ENCODE measurements around the gene CHURC1.
"Not testable (repeated sequence)": the region's sequence is repeated elsewhere in the genome, so short reads cannot be mapped to it uniquely, and the experiment has no call there.

The CHURC1 gene

DNA sequence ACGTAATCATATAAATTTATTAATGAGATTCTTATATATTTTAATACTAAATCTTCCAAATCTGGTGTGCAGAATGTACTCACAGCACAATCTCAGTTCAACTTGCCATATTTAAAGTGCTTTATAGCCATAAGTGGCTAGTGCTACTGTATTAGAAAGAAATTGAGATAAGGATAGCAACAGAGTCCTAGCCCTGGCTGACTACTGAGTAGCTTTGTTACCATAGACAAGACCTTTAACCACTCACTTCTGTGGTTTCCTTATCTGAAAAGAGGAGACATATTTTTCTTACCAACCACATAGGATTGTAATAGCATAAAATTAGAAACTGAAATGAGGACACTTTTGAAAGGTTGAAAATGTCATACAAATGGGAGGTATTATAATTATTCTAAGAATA is 2.0 kb upstream of the CHURC1 start:
- no peaks in the 10 kb centered on the region for H4K20me1 ChIP-seq (ENCODE audit: insufficient read depth, low read length)
- H3K36me3 ChIP-seq (ENCODE audit: insufficient read depth, low read length) = peaks cover 14% of the 10 kb centered on the region
- peaks cover 19% of the 10 kb centered on the region for H3K4me1 ChIP-seq (ENCODE audit: insufficient read depth, low read length, severe bottlenecking)
- no peak overlapping the region for H3K9ac ChIP-seq (ENCODE audit: low read length)
- H3F3A ChIP-seq (ENCODE audit: insufficient read depth, low read length) = no peaks in the 10 kb centered on the region
- no peak overlapping the region for H3K4me3 ChIP-seq (ENCODE audit: low read depth, low read length, poor library complexity, severe bottlenecking)
- H2AFZ ChIP-seq (ENCODE audit: low read length) = no peak overlapping the region
- no peaks in the 10 kb centered on the region for H3K9me3 ChIP-seq (ENCODE audit: low read length)
- H3K9me2 ChIP-seq (ENCODE audit: low read depth, low read length) = no peaks in the 10 kb centered on the region
- H3K27me3 ChIP-seq (ENCODE audit: insufficient read depth, low read length) = no peaks in the 10 kb centered on the region
- TF ChIP-seq, protein P1, sequence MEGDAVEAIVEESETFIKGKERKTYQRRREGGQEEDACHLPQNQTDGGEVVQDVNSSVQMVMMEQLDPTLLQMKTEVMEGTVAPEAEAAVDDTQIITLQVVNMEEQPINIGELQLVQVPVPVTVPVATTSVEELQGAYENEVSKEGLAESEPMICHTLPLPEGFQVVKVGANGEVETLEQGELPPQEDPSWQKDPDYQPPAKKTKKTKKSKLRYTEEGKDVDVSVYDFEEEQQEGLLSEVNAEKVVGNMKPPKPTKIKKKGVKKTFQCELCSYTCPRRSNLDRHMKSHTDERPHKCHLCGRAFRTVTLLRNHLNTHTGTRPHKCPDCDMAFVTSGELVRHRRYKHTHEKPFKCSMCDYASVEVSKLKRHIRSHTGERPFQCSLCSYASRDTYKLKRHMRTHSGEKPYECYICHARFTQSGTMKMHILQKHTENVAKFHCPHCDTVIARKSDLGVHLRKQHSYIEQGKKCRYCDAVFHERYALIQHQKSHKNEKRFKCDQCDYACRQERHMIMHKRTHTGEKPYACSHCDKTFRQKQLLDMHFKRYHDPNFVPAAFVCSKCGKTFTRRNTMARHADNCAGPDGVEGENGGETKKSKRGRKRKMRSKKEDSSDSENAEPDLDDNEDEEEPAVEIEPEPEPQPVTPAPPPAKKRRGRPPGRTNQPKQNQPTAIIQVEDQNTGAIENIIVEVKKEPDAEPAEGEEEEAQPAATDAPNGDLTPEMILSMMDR (IDR thresholded peaks at IDR 0.05; ENCODE audit: low read length) = no peak
- no peak for TF ChIP-seq EZH2 (IDR thresholded peaks at IDR 0.05; ENCODE audit: borderline replicate concordance, low read length)
- no peak overlapping the region for H3K27ac ChIP-seq (ENCODE audit: low read depth, low read length, poor library complexity, severe bottlenecking)
- no peak overlapping the region for H3K4me2 ChIP-seq (ENCODE audit: low read length)
- H3K79me2 ChIP-seq (ENCODE audit: insufficient read depth, low read length) = peaks cover 24% of the 10 kb centered on the region

DNA sequence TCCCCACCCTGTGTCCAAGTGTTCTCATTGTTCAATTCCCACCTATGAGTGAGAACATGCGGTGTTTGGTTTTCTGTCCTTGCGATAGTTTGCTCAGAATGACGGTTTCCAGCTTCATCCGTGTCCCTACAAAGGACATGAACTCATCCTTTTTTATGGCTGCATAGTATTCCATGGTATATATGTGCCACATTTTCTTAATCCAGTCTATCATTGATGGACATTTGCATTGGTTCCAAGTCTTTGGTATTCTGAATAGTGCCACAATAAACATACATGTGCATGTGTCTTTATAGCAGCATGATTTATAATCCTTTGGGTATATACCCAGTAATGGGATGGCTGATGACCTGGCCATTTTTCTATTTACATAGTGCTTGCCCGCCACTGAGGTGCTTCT is 778 bp upstream of the CHURC1 start:
- Histone ChIP-seq H2AFZ (ENCODE audit: low read length) (peak overlapping the region; percentile 98), H3K79me2 (ENCODE audit: insufficient read depth, low read length) (peaks cover 35% of the 10 kb centered on the region), H3K36me3 (ENCODE audit: insufficient read depth, low read length) (peaks cover 23% of the 10 kb centered on the region), H3K4me1 (ENCODE audit: insufficient read depth, low read length, severe bottlenecking) (peaks cover 19% of the 10 kb centered on the region), H3K4me2 (ENCODE audit: low read length) (peak overlapping the region; percentile 76), H3K4me3 (ENCODE audit: low read depth, low read length, poor library complexity, severe bottlenecking) (peak overlapping the region; percentile 91)
- H3K9me2 ChIP-seq (ENCODE audit: low read depth, low read length); H3K9me3 ChIP-seq (ENCODE audit: low read length); H3K9ac ChIP-seq (ENCODE audit: low read length); H3K27me3 ChIP-seq (ENCODE audit: insufficient read depth, low read length); H3K27ac ChIP-seq (ENCODE audit: low read depth, low read length, poor library complexity, severe bottlenecking); H3F3A ChIP-seq (ENCODE audit: insufficient read depth, low read length); H4K20me1 ChIP-seq (ENCODE audit: insufficient read depth, low read length): not testable (repeated sequence)

DNA sequence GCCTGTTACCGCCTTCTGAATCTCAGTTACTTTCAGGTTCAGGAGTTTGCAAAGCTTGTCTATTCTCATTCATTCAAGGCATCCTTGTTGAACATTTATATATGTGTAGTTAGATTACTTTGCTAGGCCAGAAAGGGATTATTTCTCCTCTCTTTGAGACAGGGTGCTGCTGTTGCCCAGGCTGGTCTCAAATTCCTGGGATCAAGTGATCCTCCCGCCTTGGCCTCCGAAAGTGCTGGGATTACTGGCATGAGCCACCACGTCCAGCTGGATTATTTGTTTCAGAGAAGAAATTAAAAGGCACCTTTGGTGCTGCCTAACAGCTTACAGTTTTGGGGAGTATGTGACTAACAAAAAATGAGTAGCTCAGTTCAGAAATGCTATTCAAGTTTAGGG is 772 bp downstream of the CHURC1 start:
- Histone ChIP-seq H3K9me3 (ENCODE audit: low read length) (no peaks in the 10 kb centered on the region), H2AFZ (ENCODE audit: low read length) (no peak overlapping the region), H3K4me1 (ENCODE audit: insufficient read depth, low read length, severe bottlenecking) (peaks cover 19% of the 10 kb centered on the region), H3K4me3 (ENCODE audit: low read depth, low read length, poor library complexity, severe bottlenecking) (peak overlapping the region; percentile 91), H3K9me2 (ENCODE audit: low read depth, low read length) (no peaks in the 10 kb centered on the region), H4K20me1 (ENCODE audit: insufficient read depth, low read length) (no peaks in the 10 kb centered on the region), H3K27me3 (ENCODE audit: insufficient read depth, low read length) (no peaks in the 10 kb centered on the region), H3K79me2 (ENCODE audit: insufficient read depth, low read length) (peaks cover 50% of the 10 kb centered on the region), H3K9ac (ENCODE audit: low read length) (peak overlapping the region; percentile 96), H3F3A (ENCODE audit: insufficient read depth, low read length) (no peaks in the 10 kb centered on the region), H3K4me2 (ENCODE audit: low read length) (peak overlapping the region; percentile 76), H3K36me3 (ENCODE audit: insufficient read depth, low read length) (peaks cover 27% of the 10 kb centered on the region), H3K27ac (ENCODE audit: low read depth, low read length, poor library complexity, severe bottlenecking) (peak overlapping the region; percentile 63)
- no peak for TF ChIP-seq EZH2 (IDR thresholded peaks at IDR 0.05; ENCODE audit: borderline replicate concordance, low read length)
- TF ChIP-seq, protein P1 (IDR thresholded peaks at IDR 0.05; ENCODE audit: low read length) = no peak

DNA sequence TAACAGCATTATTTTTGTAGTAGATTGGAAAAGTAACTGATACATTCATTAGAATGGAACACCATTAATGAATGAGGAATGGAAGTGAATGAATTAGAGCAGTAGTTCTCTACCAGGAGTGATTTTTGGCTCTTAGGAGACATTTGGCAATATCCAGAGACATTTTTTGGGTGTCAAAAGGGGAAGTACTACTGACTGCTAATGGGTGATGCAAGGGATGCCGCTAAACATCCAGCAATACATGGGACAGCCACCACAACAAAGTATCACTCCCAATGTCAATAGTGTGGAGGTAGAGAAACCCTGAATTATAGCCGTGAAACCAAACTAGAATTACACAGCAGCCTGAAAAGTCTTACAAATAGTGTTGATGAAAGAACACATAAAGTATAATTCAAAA is 1.5 kb downstream of the CHURC1 start:
- Histone ChIP-seq H4K20me1 (ENCODE audit: insufficient read depth, low read length) (no peaks in the 10 kb centered on the region), H3K79me2 (ENCODE audit: insufficient read depth, low read length) (peaks cover 54% of the 10 kb centered on the region), H3K4me3 (ENCODE audit: low read depth, low read length, poor library complexity, severe bottlenecking) (peak overlapping the region; percentile 91), H3K4me1 (ENCODE audit: insufficient read depth, low read length, severe bottlenecking) (peaks cover 19% of the 10 kb centered on the region), H3K36me3 (ENCODE audit: insufficient read depth, low read length) (peaks cover 33% of the 10 kb centered on the region), H3K9ac (ENCODE audit: low read length) (no peak overlapping the region), H3F3A (ENCODE audit: insufficient read depth, low read length) (no peaks in the 10 kb centered on the region), H3K9me3 (ENCODE audit: low read length) (no peaks in the 10 kb centered on the region), H3K27me3 (ENCODE audit: insufficient read depth, low read length) (no peaks in the 10 kb centered on the region), H3K9me2 (ENCODE audit: low read depth, low read length) (no peaks in the 10 kb centered on the region), H3K27ac (ENCODE audit: low read depth, low read length, poor library complexity, severe bottlenecking) (no peak overlapping the region), H3K4me2 (ENCODE audit: low read length) (peak overlapping the region; percentile 76), H2AFZ (ENCODE audit: low read length) (no peak overlapping the region)
- no peak for TF ChIP-seq EZH2 (IDR thresholded peaks at IDR 0.05; ENCODE audit: borderline replicate concordance, low read length)
- TF ChIP-seq, protein P1 (IDR thresholded peaks at IDR 0.05; ENCODE audit: low read length) = no peak

Measured in OCI-LY1 (cell line).